ENCODE data around the gene WFDC6.

DNA sequence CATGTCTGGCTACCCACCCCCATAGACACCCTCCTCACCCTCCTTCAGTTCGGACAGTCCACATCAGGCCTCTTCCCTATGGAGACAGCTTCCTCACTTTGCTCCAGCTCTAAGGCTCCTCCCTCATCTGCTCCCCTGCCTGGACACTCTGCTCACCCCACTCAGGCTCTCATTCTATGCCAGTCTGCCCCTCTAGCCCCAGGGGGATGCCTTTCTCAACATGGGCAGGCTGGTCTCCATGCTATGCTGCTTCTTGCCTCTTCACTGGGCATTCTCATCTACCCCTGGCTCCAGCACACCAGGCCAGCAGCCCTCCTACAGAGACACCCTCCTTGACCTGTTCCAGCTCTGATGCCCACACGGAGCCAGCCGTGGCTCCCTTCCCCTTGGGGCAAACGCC, 39.9 kb upstream of the WFDC6 start, which contains the start of gene WFDC8:
- TF ChIP-seq EP300 (IDR thresholded peaks at IDR 0.05) (no peak), CTCF (IDR thresholded peaks at IDR 0.05) (no peak), POLR2A (IDR thresholded peaks at IDR 0.05) (no peak)

Measured in ovary (tissue), 3 donors.